Tibial nerve (tissue), 4 donors: ENCODE results near the gene KCTD13. TPM values are rescaled to one million over a fixed set of nuclear protein-coding genes. Genes with fewer than 3 reads are reported as not detected.

Source experiments
- DNase-seq, 2 donors: peaks; one replicate each; pipeline ENCODE4 v3.0.0-alpha.2; 2019; ENCODE audit warnings: low spot score in 2 of 2
- H3K27ac ChIP-seq, 4 donors: fragments of 200-600 bp; sonication (generic) in 3 of 4; one replicate each; pipeline ENCODE4 v1.5.1; 2017 to 2019; ENCODE audit warnings: mild to moderate bottlenecking in 1 of 4
- H3K27me3 ChIP-seq, 2 donors: fragments of 200-600 bp; sonication (generic) in 1 of 2; one replicate each; pipeline versions ENCODE4 v1.5.1 to v1.6.0; 2017 to 2019
- H3K36me3 ChIP-seq, 3 donors: fragments of 200-600 bp; sonication (generic); one replicate each; pipeline ENCODE4 v1.5.1; 2018 to 2019
- H3K4me1 ChIP-seq, 4 donors: fragments of 200-600 bp; sonication (generic) in 3 of 4; one replicate each; pipeline ENCODE4 v1.5.1; 2017 to 2019
- H3K4me3 ChIP-seq, 4 donors: fragments of 200-600 bp; sonication (generic) in 3 of 4; one replicate each; pipeline ENCODE4 v1.5.1; 2017 to 2019; ENCODE audit warnings: mild to moderate bottlenecking in 1 of 4, moderate library complexity in 1 of 4
- H3K9me3 ChIP-seq, 4 donors: fragments of 200-600 bp; sonication (generic) in 3 of 4; one replicate each; pipeline ENCODE4 v1.5.1; 2017 to 2019
- CTCF ChIP-seq, 5 experiments: fragments of 200-600 bp in 3 of 5; fragments of 450-650 bp in 2 of 5; sonication (generic) in 3 of 5; IDR thresholded peaks; one replicate each; pipeline ENCODE4 v1.5.1; 2016 to 2019; ENCODE audit warnings: antibody characterized with exemption in 5 of 5, mild to moderate bottlenecking in 3 of 5, moderate library complexity in 2 of 5
- EP300 ChIP-seq, 2 donors: sonication (generic); formaldehyde crosslinking; IDR thresholded peaks; one replicate each; pipeline ENCODE4 v1.6.1; 2017; ENCODE audit warnings: antibody characterized with exemption in 2 of 2, mild to moderate bottlenecking in 1 of 2
- POLR2A ChIP-seq, 2 donors: fragments of 450-650 bp; IDR thresholded peaks; one replicate each; pipeline ENCODE4 v1.6.1; 2017; ENCODE audit warnings: antibody characterized with exemption in 2 of 2, mild to moderate bottlenecking in 2 of 2, moderate library complexity in 2 of 2
- WGBS, 2 donors: methylation state at CpG; one replicate each; pipeline ENCODE4 v1.1.5; 2018; 5-methylcytosine and 5-hydroxymethylcytosine counted together
- total RNA-seq, 4 donors: library from RNA; depleted of rRNA; stranded (reverse); fragments of >200 nt; gene quantifications; one replicate each; pipeline ENCODE4 v1.1.0, GENCODE V29; 2016

Gene KCTD13
- total RNA-seq, 4 donors from 2014 or later, result 31.0 to 81.0 (median 38.7) TPM

DNA sequence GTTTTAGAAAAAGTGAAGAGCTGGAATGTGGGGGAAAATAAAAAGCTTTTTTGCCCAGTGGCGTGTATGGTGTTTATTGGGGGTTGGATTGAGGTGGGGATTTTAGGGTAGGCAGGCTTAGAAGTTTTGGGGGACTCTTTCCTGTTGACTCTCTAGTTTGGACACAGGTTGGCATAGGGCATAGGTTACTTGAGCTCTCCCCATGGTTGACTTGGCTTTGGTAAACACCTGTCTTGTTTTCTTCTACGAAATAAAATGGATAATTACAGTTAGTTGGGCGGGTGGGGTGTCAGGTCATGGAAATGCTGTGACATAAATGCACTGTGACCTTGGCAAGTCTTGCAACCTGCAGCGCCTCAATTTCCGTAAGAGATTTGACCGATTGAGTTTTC, 47.0 kb upstream of the KCTD13 start:
- TF ChIP-seq POLR2A (IDR thresholded peaks at IDR 0.05) (no peak), EP300 (IDR thresholded peaks at IDR 0.05) (no peak), CTCF (IDR thresholded peaks at IDR 0.05) (no peak)
- Histone ChIP-seq H3K4me1 (peaks cover 0 to 43% (median 21%) of the 10 kb centered on the region in 4 donors), H3K4me3 (peak overlapping the region in 2 of 4 donors; percentile 70 to 73), H3K27me3 (no peaks in the 10 kb centered on the region), H3K9me3 (no peaks in the 10 kb centered on the region), H3K27ac (peak overlapping the region in 3 of 4 donors; percentile 71 to 95 (median 87)), H3K36me3 (peaks cover 0 to 44% (median 5%) of the 10 kb centered on the region in 3 donors)
- no peak for DNase-seq
- WGBS, 2 donors, result 54 to 65% methylated on average over 6 of the region's 6 CpGs

DNA sequence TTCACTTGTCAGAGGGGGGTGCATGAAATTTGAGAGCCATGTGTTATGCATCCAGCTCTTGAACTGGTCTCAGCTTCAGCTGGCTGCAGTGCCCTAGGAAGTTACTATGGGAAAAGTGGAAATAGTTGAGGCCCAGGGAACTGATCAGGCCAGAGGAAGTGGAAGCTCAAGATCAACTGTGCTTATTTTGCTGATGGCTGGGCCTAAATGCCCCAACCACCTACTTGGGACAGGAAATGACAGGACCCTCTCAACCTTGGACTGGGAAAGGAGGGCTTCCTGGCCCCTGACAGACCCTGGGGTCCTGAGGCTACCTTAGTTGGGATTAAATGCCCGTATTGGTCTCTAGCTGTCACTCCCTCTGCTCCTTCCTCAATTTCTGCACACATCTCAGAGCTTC, 46.5 kb upstream of the KCTD13 start:
- Histone ChIP-seq H3K9me3 (no peaks in the 10 kb centered on the region), H3K4me3 (no peak overlapping the region), H3K36me3 (peaks cover 0 to 44% (median 5%) of the 10 kb centered on the region in 3 donors), H3K27me3 (no peaks in the 10 kb centered on the region), H3K27ac (peak overlapping the region in 1 of 4 donors; percentile 71), H3K4me1 (peaks cover 0 to 39% (median 21%) of the 10 kb centered on the region in 4 donors)
- no peak for TF ChIP-seq EP300 (IDR thresholded peaks at IDR 0.05)
- WGBS, 2 donors, result 85 to 91% methylated on average over 1 of the region's 1 CpG
- DNase-seq, result no peak

GRCh38 chr16:29971304-29971703, 45.3 kb upstream of the KCTD13 start:
- Histone ChIP-seq H3K9me3 (no peaks in the 10 kb centered on the region), H3K4me1 (peaks cover 0 to 27% (median 16%) of the 10 kb centered on the region in 4 donors), H3K4me3 (no peak overlapping the region), H3K27ac (no peak overlapping the region), H3K27me3 (no peaks in the 10 kb centered on the region), H3K36me3 (peaks cover 0 to 47% (median 5%) of the 10 kb centered on the region in 3 donors)
- 83 to 87% methylated on average over 8 of the region's 8 CpGs for WGBS, 2 donors
- no peak for TF ChIP-seq CTCF (IDR thresholded peaks at IDR 0.05)
- TF ChIP-seq EP300 (IDR thresholded peaks at IDR 0.05), result no peak
- TF ChIP-seq POLR2A (IDR thresholded peaks at IDR 0.05), result no peak
- no peak for DNase-seq

DNA sequence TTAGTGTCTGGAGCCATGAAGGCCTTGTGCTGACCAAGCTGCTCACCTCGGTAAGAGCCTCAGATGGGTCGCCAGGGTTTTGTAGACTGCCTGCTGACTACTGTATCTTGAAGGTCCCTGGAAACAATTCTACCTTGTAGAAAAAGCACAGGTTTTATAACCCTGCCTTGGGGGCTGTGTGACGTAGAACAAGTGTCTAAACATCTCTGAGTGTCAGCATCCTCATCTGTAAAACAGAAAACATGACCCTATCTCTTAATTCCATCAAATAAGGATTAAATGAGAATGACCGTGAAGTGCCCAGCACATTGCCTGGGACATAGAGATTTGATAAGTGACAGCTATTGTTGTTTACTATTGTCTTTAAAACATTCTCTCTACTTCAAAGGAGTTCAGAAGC, 42.2 kb upstream of the KCTD13 start:
- 88 to 89% methylated on average over 4 of the region's 4 CpGs for WGBS, 2 donors
- TF ChIP-seq POLR2A (IDR thresholded peaks at IDR 0.05) (no peak), CTCF (IDR thresholded peaks at IDR 0.05) (no peak), EP300 (IDR thresholded peaks at IDR 0.05) (no peak)
- no peak overlapping the region for H3K27ac ChIP-seq
- no peaks in the 10 kb centered on the region for H3K27me3 ChIP-seq
- peaks cover 0 to 62% (median 5%) of the 10 kb centered on the region in 3 donors for H3K36me3 ChIP-seq
- no peak overlapping the region for H3K4me3 ChIP-seq
- peaks cover 0 to 9% (median 0%) of the 10 kb centered on the region in 4 donors for H3K4me1 ChIP-seq
- H3K9me3 ChIP-seq, result no peaks in the 10 kb centered on the region
- DNase-seq, result no peak

DNA sequence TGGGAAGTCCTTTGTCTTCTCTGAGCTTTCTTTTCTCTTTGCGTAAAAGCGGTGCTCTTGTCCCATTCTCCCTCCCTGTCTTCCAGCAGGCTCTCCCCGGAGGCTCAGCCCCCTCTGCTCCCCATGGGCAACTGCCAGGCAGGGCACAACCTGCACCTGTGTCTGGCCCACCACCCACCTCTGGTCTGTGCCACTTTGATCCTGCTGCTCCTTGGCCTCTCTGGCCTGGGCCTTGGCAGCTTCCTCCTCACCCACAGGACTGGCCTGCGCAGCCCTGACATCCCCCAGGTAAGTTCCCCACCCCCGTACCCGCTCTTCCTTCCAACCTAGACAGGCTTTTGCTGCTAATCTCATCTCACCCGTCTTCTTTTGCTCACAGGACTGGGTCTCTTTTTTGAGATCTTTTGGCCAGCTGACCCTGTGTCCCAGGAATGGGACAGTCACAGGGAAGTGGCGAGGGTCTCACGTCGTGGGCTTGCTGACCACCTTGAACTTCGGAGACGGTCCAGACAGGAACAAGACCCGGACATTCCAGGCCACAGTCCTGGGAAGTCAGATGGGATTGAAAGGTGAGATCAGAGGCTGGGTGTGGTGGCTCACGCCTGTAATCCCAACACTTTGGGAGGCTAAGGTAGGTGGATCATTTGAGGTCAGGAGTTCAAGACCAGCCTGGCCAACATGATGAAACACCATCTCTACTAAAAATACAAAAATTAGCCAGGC, 37.2 kb upstream of the KCTD13 start:
- WGBS, 2 donors, result 83 to 84% methylated on average over 13 to 14 of the region's 14 CpGs
- no peaks in the 10 kb centered on the region for H3K9me3 ChIP-seq
- H3K27ac ChIP-seq, result peak overlapping the region in 3 of 4 donors; percentile 94 to 99 (median 98)
- no peaks in the 10 kb centered on the region for H3K27me3 ChIP-seq
- TF ChIP-seq CTCF (IDR thresholded peaks at IDR 0.05) (no peak), EP300 (IDR thresholded peaks at IDR 0.05) (no peak), POLR2A (IDR thresholded peaks at IDR 0.05) (no peak)
- DNase-seq, result no peak
- H3K36me3 ChIP-seq, result peaks cover 0 to 26% (median 0%) of the 10 kb centered on the region in 3 donors
- peak overlapping the region in 3 of 4 donors; percentile 77 to 93 (median 85) for H3K4me3 ChIP-seq
- peaks cover 0 to 18% (median 4%) of the 10 kb centered on the region in 4 donors for H3K4me1 ChIP-seq
